IPS-18c (cell line): Measurements from ENCODE around the gene APELA.
"Not testable (repeated sequence)": the region's sequence is repeated elsewhere in the genome, so short reads cannot be mapped to it uniquely, and the experiment has no call there.

Experiments used
- H3K4me3 ChIP-seq: 2 replicates; pipeline ENCODE4 v1.7.0; 2013; ENCODE audit warnings: low read depth, mild to moderate bottlenecking, low read length, moderate library complexity; ENCODE audit not compliant: insufficient read depth
- H3K9me3 ChIP-seq: one replicate; pipeline ENCODE4 v1.6.1; 2013; ENCODE audit warnings: mild to moderate bottlenecking, low read length, moderate library complexity; ENCODE audit not compliant: control insufficient read depth, insufficient read depth

The APELA gene

GRCh38 chr4:164904941-164905340, 28.0 kb downstream of the APELA start:
- no peak overlapping the region for H3K4me3 ChIP-seq
- H3K9me3 ChIP-seq, result no peaks in the 10 kb centered on the region

- Histone ChIP-seq H3K9me3 (no peaks in the 10 kb centered on the region), H3K4me3 (no peak overlapping the region)
Measured at GRCh38 chr4:164906368-164906767, 29.4 kb downstream of the APELA start.

GRCh38 chr4:164913506-164913905, 36.5 kb downstream of the APELA start:
- H3K9me3 ChIP-seq, H3K4me3 ChIP-seq: not testable (repeated sequence)

GRCh38 chr4:164918956-164919355, 42.0 kb downstream of the APELA start:
- no peak overlapping the region for H3K4me3 ChIP-seq
- H3K9me3 ChIP-seq, result no peaks in the 10 kb centered on the region

- no peak overlapping the region for H3K4me3 ChIP-seq
- H3K9me3 ChIP-seq, result no peaks in the 10 kb centered on the region
Measured at GRCh38 chr4:164924670-164925238, 47.8 kb downstream of the APELA start.

GRCh38 chr4:164926301-164926700, 49.3 kb downstream of the APELA start:
- H3K9me3 ChIP-seq, result no peaks in the 10 kb centered on the region
- no peak overlapping the region for H3K4me3 ChIP-seq

GRCh38 chr4:164927101-164927500, 50.1 kb downstream of the APELA start:
- H3K9me3 ChIP-seq, H3K4me3 ChIP-seq: not testable (repeated sequence)

- Histone ChIP-seq H3K9me3 (no peaks in the 10 kb centered on the region), H3K4me3 (no peak overlapping the region)
Measured at GRCh38 chr4:164930647-164931046, 53.7 kb downstream of the APELA start.

- no peak overlapping the region for H3K4me3 ChIP-seq
Measured at GRCh38 chr4:164931551-164932324, 54.8 kb downstream of the APELA start.

GRCh38 chr4:164933244-164933643, 56.3 kb downstream of the APELA start:
- no peaks in the 10 kb centered on the region for H3K9me3 ChIP-seq
- no peak overlapping the region for H3K4me3 ChIP-seq

More at GRCh38 chr4:164931551-164932324, 54.8 kb downstream of the APELA start:
- H3K9me3 ChIP-seq, result no peaks in the 10 kb centered on the region

GRCh38 chr4:164935363-164935762, 58.4 kb downstream of the APELA start:
- H3K4me3 ChIP-seq, result no peak overlapping the region

GRCh38 chr4:164935865-164936606, 59.1 kb downstream of the APELA start:
- not testable (repeated sequence) for H3K9me3 ChIP-seq, H3K4me3 ChIP-seq

More at GRCh38 chr4:164935363-164935762, 58.4 kb downstream of the APELA start:
- H3K9me3 ChIP-seq, result no peaks in the 10 kb centered on the region

GRCh38 chr4:164937576-164938270, 60.7 kb downstream of the APELA start:
- Histone ChIP-seq H3K9me3 (peaks cover 4% of the 10 kb centered on the region), H3K4me3 (no peak overlapping the region)

GRCh38 chr4:164943192-164943591, 66.2 kb downstream of the APELA start:
- no peak overlapping the region for H3K4me3 ChIP-seq
- peaks cover 4% of the 10 kb centered on the region for H3K9me3 ChIP-seq

GRCh38 chr4:164945146-164945545, 68.2 kb downstream of the APELA start:
- Histone ChIP-seq H3K4me3 (no peak overlapping the region), H3K9me3 (peaks cover 4% of the 10 kb centered on the region)

GRCh38 chr4:164946810-164947209, 69.8 kb downstream of the APELA start:
- H3K4me3 ChIP-seq, result no peak overlapping the region
- H3K9me3 ChIP-seq, result peaks cover 4% of the 10 kb centered on the region
